GM13976 (cell line): ENCODE data around the gene GATA5.

Experiments used
- DNase-seq: peaks from one replicate; pipeline ENCODE4 v3.0.0; 2012; ENCODE audit warnings: low spot score
- in situ Hi-C: fragments of 300-500 bp; cut with MboI; formaldehyde crosslinking; loops from one replicate; pipeline ENCODE4 v1.12.0; 2022; ENCODE audit warnings: low sequenced_read_pairs, mixed read lengths, inconsistent platforms; ENCODE audit not compliant: unreplicated experiment
- TF ChIP-seq, protein P1 (sequence below): IDR thresholded peaks from 2 replicates; pipeline ENCODE4 v1.5.1; 2012; ENCODE audit warnings: borderline replicate concordance, mild to moderate bottlenecking; ENCODE audit not compliant: insufficient read depth; ENCODE audit errors: extremely low read depth, missing control alignments, control extremely low read depth

The GATA5 gene

GRCh38 chr20:62511915-62512610, 36.3 kb upstream of the GATA5 start:
- DNase-seq = no peak
- TF ChIP-seq, protein P1, sequence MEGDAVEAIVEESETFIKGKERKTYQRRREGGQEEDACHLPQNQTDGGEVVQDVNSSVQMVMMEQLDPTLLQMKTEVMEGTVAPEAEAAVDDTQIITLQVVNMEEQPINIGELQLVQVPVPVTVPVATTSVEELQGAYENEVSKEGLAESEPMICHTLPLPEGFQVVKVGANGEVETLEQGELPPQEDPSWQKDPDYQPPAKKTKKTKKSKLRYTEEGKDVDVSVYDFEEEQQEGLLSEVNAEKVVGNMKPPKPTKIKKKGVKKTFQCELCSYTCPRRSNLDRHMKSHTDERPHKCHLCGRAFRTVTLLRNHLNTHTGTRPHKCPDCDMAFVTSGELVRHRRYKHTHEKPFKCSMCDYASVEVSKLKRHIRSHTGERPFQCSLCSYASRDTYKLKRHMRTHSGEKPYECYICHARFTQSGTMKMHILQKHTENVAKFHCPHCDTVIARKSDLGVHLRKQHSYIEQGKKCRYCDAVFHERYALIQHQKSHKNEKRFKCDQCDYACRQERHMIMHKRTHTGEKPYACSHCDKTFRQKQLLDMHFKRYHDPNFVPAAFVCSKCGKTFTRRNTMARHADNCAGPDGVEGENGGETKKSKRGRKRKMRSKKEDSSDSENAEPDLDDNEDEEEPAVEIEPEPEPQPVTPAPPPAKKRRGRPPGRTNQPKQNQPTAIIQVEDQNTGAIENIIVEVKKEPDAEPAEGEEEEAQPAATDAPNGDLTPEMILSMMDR = no peak
- in situ Hi-C loops = no loop called here

- TF ChIP-seq, protein P1 = no peak
- no peak for DNase-seq
- in situ Hi-C loops = no loop called here
Observed at GRCh38 chr20:62511300-62511914, 35.6 kb upstream of the GATA5 start.

DNA sequence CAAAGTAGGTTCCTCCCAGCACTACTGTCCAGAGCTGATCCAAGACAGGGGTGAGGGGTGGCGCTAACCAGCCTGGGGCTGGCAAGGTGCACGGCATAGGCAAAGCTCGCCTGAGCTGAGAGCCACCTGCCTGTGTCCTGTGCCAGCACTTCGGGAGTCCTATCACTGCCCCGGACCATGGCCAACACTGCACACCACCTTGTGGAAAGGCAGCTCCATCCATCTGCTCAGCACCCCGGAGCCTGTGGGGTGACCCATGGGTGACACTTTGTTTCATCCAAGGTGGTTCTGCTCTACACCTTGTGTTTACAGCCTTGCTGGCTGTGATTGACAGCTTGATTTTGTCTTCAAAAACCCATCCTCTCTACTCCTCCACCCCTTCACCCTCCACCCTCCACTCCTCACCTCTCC, 32.9 kb upstream of the GATA5 start:
- no peak for DNase-seq
- TF ChIP-seq, protein P1 = no peak
- in situ Hi-C loops = loop anchor here (10.0 kb wide), 1 partner anchor 106 kb away; no protein-coding TSS in a partner anchor

GRCh38 chr20:62507991-62508640, 32.3 kb upstream of the GATA5 start:
- in situ Hi-C loops = loop anchor here (10.0 kb wide), 1 partner anchor 107 kb away; no protein-coding TSS in a partner anchor
- TF ChIP-seq, protein P1 = no peak
- DNase-seq = no peak

- in situ Hi-C loops = loop anchor here (10.0 kb wide), 1 partner anchor 107 kb away; no protein-coding TSS in a partner anchor
- no peak for DNase-seq
- TF ChIP-seq, protein P1 = no peak
Observed at GRCh38 chr20:62507323-62507722, 31.5 kb upstream of the GATA5 start.

GRCh38 chr20:62506791-62507190, 31.0 kb upstream of the GATA5 start:
- TF ChIP-seq, protein P1 = no peak
- in situ Hi-C loops = loop anchor here (10.0 kb wide), 1 partner anchor 108 kb away; no protein-coding TSS in a partner anchor

More at GRCh38 chr20:62506791-62507190, 31.0 kb upstream of the GATA5 start:
- no peak for DNase-seq
